HL-60 (cell line): ENCODE data around the gene CALN1.

Experiments used
- DNase-seq, 2 experiments: peaks; one replicate each; pipeline ENCODE4 v3.0.0-alpha.2; 2010 to 2020; ENCODE audit warnings: low read depth in 1 of 2, low spot score in 1 of 2
- H3K27ac ChIP-seq: fragments of 250-450 bp; sonication (Bioruptor Pico); replicated peaks from 2 replicates; pipeline ENCODE4 v1.5.1; 2020; ENCODE audit warnings: mild to moderate bottlenecking, moderate library complexity
- H3K27me3 ChIP-seq: fragments of 250-450 bp; sonication (Bioruptor Pico); 2 replicates; pipeline ENCODE4 v1.5.1; 2021; ENCODE audit warnings: mild to moderate bottlenecking, moderate library complexity; ENCODE audit not compliant: insufficient read depth, poor library complexity, severe bottlenecking
- H3K4me3 ChIP-seq: replicated peaks from 2 replicates; pipeline ENCODE4 v1.5.1; 2011; ENCODE audit warnings: mild to moderate bottlenecking, control low read depth, low read length; ENCODE audit not compliant: insufficient read depth
- GABPA ChIP-seq: IDR thresholded peaks from 2 replicates; pipeline ENCODE4 v1.6.1; 2012; ENCODE audit warnings: low read depth
- POLR2AphosphoS5 ChIP-seq: IDR thresholded peaks from 2 replicates; pipeline ENCODE4 v1.6.1; 2012; ENCODE audit warnings: low read depth
- SPI1 ChIP-seq: IDR thresholded peaks from 2 replicates; pipeline ENCODE4 v1.6.1; 2012; ENCODE audit warnings: low read depth, mild to moderate bottlenecking, borderline replicate concordance
- TF ChIP-seq, protein P1 (sequence below): IDR thresholded peaks from 2 replicates; pipeline ENCODE4 v1.6.1; 2012; ENCODE audit warnings: low read depth; ENCODE audit not compliant: insufficient replicate concordance
- TF ChIP-seq, protein P2 (sequence below): IDR thresholded peaks from one replicate; pipeline ENCODE4 v1.5.1; 2011; ENCODE audit warnings: low read length, control low read depth, inconsistent platforms; ENCODE audit not compliant: insufficient read depth

The CALN1 gene

DNA sequence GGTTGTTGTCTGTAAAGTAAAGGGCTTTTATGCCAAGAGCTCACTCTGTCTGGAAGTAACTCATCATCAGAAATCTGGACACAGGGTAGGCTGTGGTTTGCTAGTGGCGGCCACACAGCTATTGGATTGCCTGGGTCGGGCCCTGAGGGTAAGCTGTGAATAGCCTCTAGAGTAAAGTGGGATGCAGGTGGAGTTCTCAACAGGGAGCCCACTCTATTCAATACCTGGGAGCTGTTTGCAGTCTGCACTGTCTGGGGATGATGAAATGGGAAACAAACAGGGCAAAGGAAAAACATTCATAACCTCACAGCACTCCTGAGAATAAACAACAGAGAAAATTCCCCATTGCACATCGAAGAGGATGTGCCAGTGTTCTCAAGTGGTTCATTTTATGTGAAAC is 582.6 kb downstream of the CALN1 start:
- no peak overlapping the region for H3K27ac ChIP-seq
- H3K27me3 ChIP-seq, result no peaks in the 10 kb centered on the region
- DNase-seq, result no peak
- TF ChIP-seq GABPA (no peak), POLR2AphosphoS5 (no peak), SPI1 (no peak)
- TF ChIP-seq, protein P1, sequence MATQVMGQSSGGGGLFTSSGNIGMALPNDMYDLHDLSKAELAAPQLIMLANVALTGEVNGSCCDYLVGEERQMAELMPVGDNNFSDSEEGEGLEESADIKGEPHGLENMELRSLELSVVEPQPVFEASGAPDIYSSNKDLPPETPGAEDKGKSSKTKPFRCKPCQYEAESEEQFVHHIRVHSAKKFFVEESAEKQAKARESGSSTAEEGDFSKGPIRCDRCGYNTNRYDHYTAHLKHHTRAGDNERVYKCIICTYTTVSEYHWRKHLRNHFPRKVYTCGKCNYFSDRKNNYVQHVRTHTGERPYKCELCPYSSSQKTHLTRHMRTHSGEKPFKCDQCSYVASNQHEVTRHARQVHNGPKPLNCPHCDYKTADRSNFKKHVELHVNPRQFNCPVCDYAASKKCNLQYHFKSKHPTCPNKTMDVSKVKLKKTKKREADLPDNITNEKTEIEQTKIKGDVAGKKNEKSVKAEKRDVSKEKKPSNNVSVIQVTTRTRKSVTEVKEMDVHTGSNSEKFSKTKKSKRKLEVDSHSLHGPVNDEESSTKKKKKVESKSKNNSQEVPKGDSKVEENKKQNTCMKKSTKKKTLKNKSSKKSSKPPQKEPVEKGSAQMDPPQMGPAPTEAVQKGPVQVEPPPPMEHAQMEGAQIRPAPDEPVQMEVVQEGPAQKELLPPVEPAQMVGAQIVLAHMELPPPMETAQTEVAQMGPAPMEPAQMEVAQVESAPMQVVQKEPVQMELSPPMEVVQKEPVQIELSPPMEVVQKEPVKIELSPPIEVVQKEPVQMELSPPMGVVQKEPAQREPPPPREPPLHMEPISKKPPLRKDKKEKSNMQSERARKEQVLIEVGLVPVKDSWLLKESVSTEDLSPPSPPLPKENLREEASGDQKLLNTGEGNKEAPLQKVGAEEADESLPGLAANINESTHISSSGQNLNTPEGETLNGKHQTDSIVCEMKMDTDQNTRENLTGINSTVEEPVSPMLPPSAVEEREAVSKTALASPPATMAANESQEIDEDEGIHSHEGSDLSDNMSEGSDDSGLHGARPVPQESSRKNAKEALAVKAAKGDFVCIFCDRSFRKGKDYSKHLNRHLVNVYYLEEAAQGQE, result no peak
- TF ChIP-seq, protein P2, sequence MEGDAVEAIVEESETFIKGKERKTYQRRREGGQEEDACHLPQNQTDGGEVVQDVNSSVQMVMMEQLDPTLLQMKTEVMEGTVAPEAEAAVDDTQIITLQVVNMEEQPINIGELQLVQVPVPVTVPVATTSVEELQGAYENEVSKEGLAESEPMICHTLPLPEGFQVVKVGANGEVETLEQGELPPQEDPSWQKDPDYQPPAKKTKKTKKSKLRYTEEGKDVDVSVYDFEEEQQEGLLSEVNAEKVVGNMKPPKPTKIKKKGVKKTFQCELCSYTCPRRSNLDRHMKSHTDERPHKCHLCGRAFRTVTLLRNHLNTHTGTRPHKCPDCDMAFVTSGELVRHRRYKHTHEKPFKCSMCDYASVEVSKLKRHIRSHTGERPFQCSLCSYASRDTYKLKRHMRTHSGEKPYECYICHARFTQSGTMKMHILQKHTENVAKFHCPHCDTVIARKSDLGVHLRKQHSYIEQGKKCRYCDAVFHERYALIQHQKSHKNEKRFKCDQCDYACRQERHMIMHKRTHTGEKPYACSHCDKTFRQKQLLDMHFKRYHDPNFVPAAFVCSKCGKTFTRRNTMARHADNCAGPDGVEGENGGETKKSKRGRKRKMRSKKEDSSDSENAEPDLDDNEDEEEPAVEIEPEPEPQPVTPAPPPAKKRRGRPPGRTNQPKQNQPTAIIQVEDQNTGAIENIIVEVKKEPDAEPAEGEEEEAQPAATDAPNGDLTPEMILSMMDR, result no peak
- no peak overlapping the region for H3K4me3 ChIP-seq

DNA sequence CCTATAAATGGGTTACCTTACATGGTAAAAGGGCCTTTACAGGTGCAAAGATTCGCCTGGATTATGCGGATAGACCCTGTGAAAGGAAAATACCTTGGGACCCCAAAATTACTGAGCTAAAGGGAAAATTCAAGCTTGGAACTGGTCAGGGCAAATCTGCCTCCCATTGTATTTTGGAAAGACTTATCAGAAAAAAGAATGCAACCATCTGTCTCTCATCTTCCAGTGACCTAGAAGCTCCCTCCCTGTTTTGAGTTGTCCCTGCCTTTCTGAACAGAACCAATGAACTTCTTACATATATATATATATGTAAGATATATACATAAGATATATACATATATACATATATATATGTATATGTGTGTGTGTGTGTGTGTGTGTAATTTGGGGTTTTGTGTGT is 583.8 kb downstream of the CALN1 start:
- H3K27me3 ChIP-seq, result no peaks in the 10 kb centered on the region
- no peak overlapping the region for H3K27ac ChIP-seq
- TF ChIP-seq, protein P1, result no peak
- TF ChIP-seq, protein P2, result no peak
- no peak for TF ChIP-seq GABPA
- no peak for TF ChIP-seq POLR2AphosphoS5
- no peak for TF ChIP-seq SPI1
- H3K4me3 ChIP-seq, result no peak overlapping the region
- no peak for DNase-seq

DNA sequence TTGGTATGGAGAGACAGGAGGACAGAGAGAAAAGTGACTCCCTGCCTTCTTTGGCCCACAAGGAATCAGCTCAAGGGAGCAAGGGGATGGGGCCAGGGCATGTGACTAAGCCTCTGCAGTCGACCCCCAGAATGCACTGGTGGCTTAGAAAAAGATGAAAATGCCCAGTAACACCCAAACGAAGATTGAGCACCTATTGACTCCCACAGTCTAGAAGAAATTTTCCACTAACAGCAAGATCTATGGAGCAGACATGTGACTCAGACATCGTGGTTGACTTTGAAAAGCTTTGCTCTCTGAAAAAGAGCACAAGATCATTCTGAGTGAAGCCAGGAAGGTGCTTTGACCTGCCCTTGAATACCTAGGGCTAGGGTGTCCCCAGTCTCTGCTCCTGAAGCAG is 586.0 kb downstream of the CALN1 start:
- TF ChIP-seq, protein P1, result no peak
- TF ChIP-seq SPI1 (no peak), GABPA (no peak)
- TF ChIP-seq, protein P2, result no peak
- no peak overlapping the region for H3K4me3 ChIP-seq
- no peak overlapping the region for H3K27ac ChIP-seq
- H3K27me3 ChIP-seq, result no peaks in the 10 kb centered on the region
- DNase-seq, result no peak
